B cell (primary cell): ENCODE measurements around the gene RIPOR3. TPM values are rescaled to one million over a fixed set of nuclear protein-coding genes. Genes with fewer than 3 reads are reported as not detected.

Experiments
- ATAC-seq: fragments of 200-7000 bp; cut with Tn5 transposase; one replicate; pipeline ENCODE4 v1.10.0; 2021; ENCODE audit warnings: low read depth, mild to moderate bottlenecking, moderate number of reproducible peaks, moderate library complexity
- CTCF ChIA-PET: fragments of 350-600 bp; sonication (Branson Sonifier 250); formaldehyde crosslinking; loops from one replicate; lab custom pipeline; 2021; ENCODE audit warnings: antibody characterized with exemption, inconsistent platforms; lab: Charles Lee
- POLR2A ChIA-PET: fragments of 350-600 bp; sonication (Branson Sonifier 250); formaldehyde crosslinking; loops from one replicate; lab custom pipeline; 2021; ENCODE audit warnings: antibody characterized with exemption; lab: Charles Lee
- DNase-seq: peaks from one replicate; pipeline ENCODE4 v3.0.0; 2013
- H2AFZ ChIP-seq: 2 replicates; pipeline ENCODE4 v1.6.1; 2012; ENCODE audit warnings: mild to moderate bottlenecking, low read depth, low read length; ENCODE audit not compliant: insufficient read depth, poor library complexity, severe bottlenecking
- H3K27ac ChIP-seq, 2 donors: 1 replicate in 1 of 2; 2 replicates in 1 of 2; pipeline ENCODE4 v1.5.1; 2012 to 2013; ENCODE audit warnings: low read length in 2 of 2, mild to moderate bottlenecking in 2 of 2, moderate library complexity in 1 of 2
- H3K27me3 ChIP-seq, 4 experiments: fragments of 200-600 bp in 1 of 4; sonication (generic) in 1 of 4; replicated peaks in 1 of 4; 1 replicate in 2 of 4; 2 replicates in 2 of 4; pipeline versions ENCODE4 v1.6.1 to v1.7.0; 2013 to 2016; ENCODE audit warnings: low read length in 3 of 4, mild to moderate bottlenecking in 2 of 4, mixed read lengths in 1 of 4, moderate library complexity in 1 of 4; ENCODE audit not compliant: insufficient read depth in 4 of 4, control insufficient read depth in 3 of 4; ENCODE audit errors: control extremely low read depth in 1 of 4
- H3K36me3 ChIP-seq, 2 experiments: replicated peaks in 1 of 2; 1 replicate in 1 of 2; 2 replicates in 1 of 2; pipeline versions ENCODE4 v1.6.1 to v1.7.1; 2013; ENCODE audit warnings: low read length in 1 of 2; ENCODE audit not compliant: insufficient read depth in 2 of 2, control insufficient read depth in 1 of 2; ENCODE audit errors: control extremely low read depth in 1 of 2, extremely low read depth in 1 of 2
- H3K4me1 ChIP-seq, 2 donors: fragments of 200-600 bp in 1 of 2; sonication (generic) in 1 of 2; 1 replicate in 1 of 2; 2 replicates in 1 of 2; pipeline versions ENCODE4 v1.5.1 to v1.6.1; 2013 to 2017; ENCODE audit warnings: low read length in 2 of 2; ENCODE audit not compliant: control insufficient read depth in 2 of 2, insufficient read depth in 2 of 2
- H3K4me2 ChIP-seq: replicated peaks from 2 replicates; pipeline ENCODE3; 2012; ENCODE audit warnings: mild to moderate bottlenecking, low read depth, low read length; ENCODE audit not compliant: poor library complexity, severe bottlenecking
- H3K4me3 ChIP-seq, 5 experiments: fragments of 200-600 bp in 1 of 5; sonication (generic) in 1 of 5; 1 replicate in 3 of 5; 2 replicates in 2 of 5; pipeline versions ENCODE4 v1.5.1 to v1.7.0; 2011 to 2016; ENCODE audit warnings: low read length in 4 of 5, mild to moderate bottlenecking in 4 of 5, low read depth in 2 of 5, control low read depth in 1 of 5, moderate library complexity in 1 of 5; ENCODE audit not compliant: insufficient read depth in 1 of 5; ENCODE audit errors: control extremely low read depth in 1 of 5, extremely low read depth in 1 of 5
- H3K79me2 ChIP-seq: fragments of 200-600 bp; sonication (generic); one replicate; pipeline ENCODE4 v1.6.0; 2016; ENCODE audit warnings: low read length; ENCODE audit not compliant: control insufficient read depth, insufficient read depth
- H3K9ac ChIP-seq: fragments of 200-600 bp; sonication (generic); 2 replicates; pipeline ENCODE4 v1.6.1; 2017; ENCODE audit warnings: mild to moderate bottlenecking, low read length, moderate library complexity
- H3K9me3 ChIP-seq, 3 donors: one replicate each; pipeline versions ENCODE4 v1.6.1 to v1.7.1; 2013; ENCODE audit warnings: low read length in 2 of 3; ENCODE audit not compliant: control insufficient read depth in 2 of 3, insufficient read depth in 1 of 3; ENCODE audit errors: control extremely low read depth in 1 of 3
- H4K20me1 ChIP-seq: 2 replicates; pipeline ENCODE4 v1.6.0; 2012; ENCODE audit warnings: mild to moderate bottlenecking, low read length; ENCODE audit not compliant: insufficient read depth, control insufficient read depth, poor library complexity, severe bottlenecking
- H3K27ac Mint-ChIP-seq: one replicate; pipeline ENCODE4 v1.8.0; 2021; ENCODE audit warnings: mixed read lengths
- H3K27me3 Mint-ChIP-seq: one replicate; pipeline ENCODE4 v1.8.0; 2021; ENCODE audit warnings: mixed read lengths
- H3K4me1 Mint-ChIP-seq: one replicate; pipeline ENCODE4 v1.8.0; 2021; ENCODE audit warnings: mixed read lengths
- H3K4me3 Mint-ChIP-seq: one replicate; pipeline ENCODE4 v1.8.0; 2021; ENCODE audit warnings: mixed read lengths
- H3K9me3 Mint-ChIP-seq: one replicate; pipeline ENCODE4 v1.8.0; 2022; ENCODE audit warnings: mixed read lengths; ENCODE audit not compliant: insufficient read depth
- CTCF ChIP-seq: fragments of 200-600 bp; IDR thresholded peaks from one replicate; pipeline ENCODE4 v1.8.0; 2022; ENCODE audit warnings: antibody characterized with exemption, mild to moderate bottlenecking
- EZH2 ChIP-seq: IDR thresholded peaks from 2 replicates; pipeline ENCODE4 v1.6.1; 2012; ENCODE audit warnings: borderline replicate concordance, low read depth, mild to moderate bottlenecking, moderate library complexity, low read length; ENCODE audit not compliant: insufficient read depth, poor library complexity, severe bottlenecking
- WGBS: methylation state at CpG from one replicate; pipeline ENCODE4 v1.1.5; 2013; ENCODE audit warnings: missing lambda C conversion rate; ENCODE audit not compliant: insufficient coverage; 5-methylcytosine and 5-hydroxymethylcytosine counted together
- intact Hi-C: fragments of 100-400 bp; cut with micrococcal nuclease; formaldehyde crosslinking; loops from one replicate; pipeline ENCODE4 v1.10.0; 2022
- polyA plus RNA-seq: library from polyadenylated mRNA; depleted of rRNA; stranded (reverse); fragments of >200 nt; gene quantifications from 2 replicates; pipeline ENCODE4 v1.2.3, GENCODE V29; 2012
- total RNA-seq, 2 donors: library from RNA; stranded (reverse); fragments of 120-200 nt in 1 of 2; gene quantifications; 1 replicate in 1 of 2; 2 replicates in 1 of 2; pipeline versions ENCODE4 v1.2.3 to v1.2.4, GENCODE V29; 2013 to 2022

The RIPOR3 gene
- total and polyA plus RNA-seq, 2 donors (not counting 1 experiment from before 2014, with no cell fraction given): 0.09 to 0.27 TPM

DNA sequence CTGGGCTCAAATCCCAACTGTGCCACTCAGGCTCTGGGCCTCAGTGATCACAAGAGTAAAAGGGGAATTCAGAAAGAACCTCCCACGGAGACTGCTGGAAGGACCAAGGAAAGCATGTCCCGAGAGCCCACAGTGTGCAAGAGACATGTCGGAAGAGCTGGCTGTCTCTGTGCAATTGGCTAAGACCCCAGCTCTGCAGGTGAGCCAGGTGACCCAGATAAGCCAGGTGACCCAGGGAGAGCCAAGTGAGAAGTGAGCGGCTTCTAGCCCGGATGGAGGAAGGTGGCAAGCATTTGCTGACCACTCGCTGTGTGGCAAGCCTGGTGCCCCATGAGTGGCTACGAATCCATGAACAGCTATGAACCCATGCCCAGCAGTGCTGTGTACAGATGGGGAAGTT, 59.1 kb downstream of the RIPOR3 start:
- Histone ChIP-seq H3K4me3 (no peak overlapping the region), H3K27me3 (peaks cover 0 to 2% (median 0%) of the 10 kb centered on the region in 4 experiments), H4K20me1 (no peaks in the 10 kb centered on the region), H3K9ac (no peak overlapping the region), H3K36me3 (no peaks in the 10 kb centered on the region), H3K4me2 (no peak overlapping the region), H3K9me3 (no peaks in the 10 kb centered on the region), H3K27ac (no peak overlapping the region), H3K79me2 (no peaks in the 10 kb centered on the region), H2AFZ (no peak overlapping the region), H3K4me1 (no peaks in the 10 kb centered on the region)
- intact Hi-C loops: no loop called here
- ChIA-PET CTCF (interaction anchor here (0.6 kb wide), 1 partner anchor 869 kb away, joined by 3 read pairs; no protein-coding TSS in a partner anchor), POLR2A (no interaction called here)
- WGBS: 96% methylated on average over 5 of the region's 7 CpGs
- no peak overlapping the region for H3K27ac Mint-ChIP-seq
- peaks cover 2% of the 10 kb centered on the region for H3K4me1 Mint-ChIP-seq
- ATAC-seq (no peak), DNase-seq (no peak)
- TF ChIP-seq EZH2 (no peak), CTCF (no peak)
- H3K9me3 Mint-ChIP-seq: no peaks in the 10 kb centered on the region
- H3K27me3 Mint-ChIP-seq: peaks cover 16% of the 10 kb centered on the region
- no peak overlapping the region for H3K4me3 Mint-ChIP-seq

DNA sequence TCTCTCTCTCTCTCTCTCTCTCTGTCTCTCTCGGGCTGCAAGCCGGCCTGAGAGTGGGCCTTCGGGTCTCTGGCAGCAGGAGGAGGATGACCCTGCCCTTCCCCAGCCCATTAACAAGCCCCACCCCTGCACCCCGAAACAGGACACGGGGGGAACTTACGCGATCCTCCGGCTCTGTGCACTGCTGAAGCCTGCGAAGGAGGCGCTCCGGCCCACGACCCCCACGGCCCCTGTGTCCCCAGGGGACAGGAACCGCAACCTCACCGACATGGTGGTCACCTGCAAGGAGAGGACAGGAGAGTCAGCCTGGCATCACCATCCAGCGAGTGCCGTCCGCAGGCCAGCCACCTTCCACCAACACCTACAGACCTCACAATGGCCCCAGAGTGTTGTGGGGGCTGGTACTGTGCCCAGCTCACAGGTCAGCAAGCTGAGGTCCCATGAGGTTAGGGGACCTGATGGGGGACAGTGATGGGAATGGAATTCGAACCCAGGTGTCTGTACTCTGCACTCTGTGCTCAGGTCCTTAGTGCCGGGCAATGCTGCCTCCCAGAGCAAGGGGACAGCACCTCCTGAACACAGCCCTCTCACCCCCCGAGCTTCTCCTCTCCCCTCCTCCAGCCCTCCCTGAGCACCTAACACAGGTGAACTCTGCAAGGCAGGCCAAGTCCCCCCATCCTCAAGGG, 60.6 kb downstream of the RIPOR3 start:
- no peak overlapping the region for H3K27ac Mint-ChIP-seq
- CTCF ChIA-PET: interaction anchor here (0.7 kb wide), 1 partner anchor 980 kb away, joined by 3 read pairs; no protein-coding TSS in a partner anchor
- no peak overlapping the region for H3K4me3 Mint-ChIP-seq
- Histone ChIP-seq H3K27me3 (peaks cover 0 to 1% (median 0%) of the 10 kb centered on the region in 4 experiments), H3K36me3 (no peaks in the 10 kb centered on the region), H3K4me2 (no peak overlapping the region), H3K4me1 (no peaks in the 10 kb centered on the region), H4K20me1 (no peaks in the 10 kb centered on the region), H3K9me3 (no peaks in the 10 kb centered on the region), H2AFZ (no peak overlapping the region), H3K27ac (no peak overlapping the region), H3K4me3 (no peak overlapping the region), H3K9ac (no peak overlapping the region), H3K79me2 (no peaks in the 10 kb centered on the region)
- TF ChIP-seq CTCF: no peak
- TF ChIP-seq EZH2: no peak
- DNase-seq: no peak
- POLR2A ChIA-PET: no interaction called here
- no peak for ATAC-seq
- peaks cover 2% of the 10 kb centered on the region for H3K4me1 Mint-ChIP-seq
- intact Hi-C loops: no loop called here
- H3K9me3 Mint-ChIP-seq: no peaks in the 10 kb centered on the region
- peaks cover 15% of the 10 kb centered on the region for H3K27me3 Mint-ChIP-seq
- 89% methylated on average over 14 of the region's 21 CpGs for WGBS
